SK-N-SH treated with all-trans-retinoic acid at 6 μM for 48 hours (cell line): ENCODE results near the gene MTMR3.

Source experiments
- ATAC-seq: fragments of 200-7000 bp; cut with Tn5 transposase; 3 replicates; pipeline ENCODE4 v1.9.1; 2020; ENCODE audit warnings: mild to moderate bottlenecking, moderate library complexity
- BACH2 ChIP-seq: fragments of 250-450 bp; sonication (Bioruptor Pico); IDR thresholded peaks from 2 replicates; pipeline ENCODE4 v1.9.0; 2021; ENCODE audit warnings: mild to moderate bottlenecking, borderline replicate concordance
- CREB5 ChIP-seq: fragments of 250-450 bp; sonication (Bioruptor Pico); IDR thresholded peaks from 2 replicates; pipeline ENCODE4 v1.5.1; 2020; ENCODE audit warnings: low read depth, mild to moderate bottlenecking, moderate library complexity
- CSDC2 ChIP-seq: fragments of 250-450 bp; sonication (Bioruptor Pico); IDR thresholded peaks from 2 replicates; pipeline ENCODE4 v1.5.0; 2020; ENCODE audit warnings: mild to moderate bottlenecking, moderate library complexity
- ISL1 ChIP-seq: fragments of 250-450 bp; sonication (Bioruptor Pico); IDR thresholded peaks from 2 replicates; pipeline ENCODE4 v2.1.2; 2022; ENCODE audit warnings: mild to moderate bottlenecking, moderate library complexity
- PATZ1 ChIP-seq: fragments of 250-450 bp; sonication (Bioruptor Pico); IDR thresholded peaks from 2 replicates; pipeline ENCODE4 v1.8.0; 2020; ENCODE audit warnings: mild to moderate bottlenecking, moderate library complexity, borderline replicate concordance
- POU6F1 ChIP-seq: fragments of 250-450 bp; sonication (Bioruptor Pico); IDR thresholded peaks from 2 replicates; pipeline ENCODE4 v1.8.0; 2021; ENCODE audit warnings: low read depth, mild to moderate bottlenecking, moderate library complexity, borderline replicate concordance
- PPARA ChIP-seq: fragments of 250-450 bp; sonication (Bioruptor Pico); IDR thresholded peaks from 2 replicates; pipeline ENCODE4 v1.5.0; 2020; ENCODE audit warnings: mild to moderate bottlenecking, borderline replicate concordance
- RARB ChIP-seq: fragments of 250-450 bp; sonication (Bioruptor Pico); IDR thresholded peaks from 2 replicates; pipeline ENCODE4 v1.8.0; 2021; ENCODE audit warnings: mild to moderate bottlenecking, moderate library complexity
- SNAI2 ChIP-seq: fragments of 250-450 bp; sonication (Bioruptor Pico); IDR thresholded peaks from 2 replicates; pipeline ENCODE4 v1.5.0; 2020; ENCODE audit warnings: mild to moderate bottlenecking, moderate library complexity
- TCF4 ChIP-seq: fragments of 250-450 bp; sonication (Bioruptor Pico); IDR thresholded peaks from 2 replicates; pipeline ENCODE4 v1.8.0; 2021; ENCODE audit warnings: mild to moderate bottlenecking, moderate library complexity, borderline replicate concordance
- TOX ChIP-seq: fragments of 250-450 bp; sonication (Bioruptor Pico); IDR thresholded peaks from 2 replicates; pipeline ENCODE4 v1.8.0; 2021; ENCODE audit warnings: mild to moderate bottlenecking, moderate library complexity, borderline replicate concordance
- TSHZ2 ChIP-seq: fragments of 250-450 bp; sonication (Bioruptor Pico); IDR thresholded peaks from 2 replicates; pipeline ENCODE4 v1.5.0; 2020; ENCODE audit warnings: mild to moderate bottlenecking, moderate library complexity
- ZC3H10 ChIP-seq: fragments of 250-450 bp; sonication (Bioruptor Pico); IDR thresholded peaks from 2 replicates; pipeline ENCODE4 v1.5.1; 2021; ENCODE audit warnings: mild to moderate bottlenecking, moderate library complexity
- ZFP30 ChIP-seq: fragments of 450-650 bp; formaldehyde crosslinking; IDR thresholded peaks from 2 replicates; pipeline ENCODE4 v1.5.0; 2022; ENCODE audit warnings: mild to moderate bottlenecking, moderate library complexity
- ZNF565 ChIP-seq: fragments of 450-650 bp; formaldehyde crosslinking; conservative IDR thresholded peaks from 2 replicates; pipeline ENCODE4 v1.5.0; 2020; ENCODE audit warnings: low read depth, mild to moderate bottlenecking, moderate library complexity
- ZNF70 ChIP-seq: fragments of 450-650 bp; formaldehyde crosslinking; IDR thresholded peaks from 2 replicates; pipeline ENCODE4 v1.5.0; 2020; ENCODE audit warnings: mild to moderate bottlenecking, moderate library complexity

Gene MTMR3

GRCh38 chr22:29937940-29938693 lies 55.1 kb downstream of the MTMR3 start:
- no peak for ATAC-seq
- TF ChIP-seq ZC3H10 (CRISPR knock-in tag) = no peak
- TF ChIP-seq TSHZ2 (CRISPR knock-in tag) = no peak
- no peak for TF ChIP-seq POU6F1 (CRISPR knock-in tag)
- no peak for TF ChIP-seq RARB (CRISPR knock-in tag)
- TF ChIP-seq CSDC2 (CRISPR knock-in tag) = no peak

- ATAC-seq = no peak
- no peak for TF ChIP-seq CREB5 (CRISPR knock-in tag)
- TF ChIP-seq TOX = no peak
- TF ChIP-seq PPARA (CRISPR knock-in tag) = no peak
- TF ChIP-seq TCF4 = no peak
- no peak for TF ChIP-seq SNAI2 (CRISPR knock-in tag)
- TF ChIP-seq ZNF70 (CRISPR knock-in tag) = no peak
- no peak for TF ChIP-seq TSHZ2 (CRISPR knock-in tag)
- TF ChIP-seq ZC3H10 (CRISPR knock-in tag) = no peak
- TF ChIP-seq ZFP30 (CRISPR knock-in tag) = no peak
- no peak for TF ChIP-seq ISL1
- TF ChIP-seq PATZ1 = no peak
These were observed 57.6 kb downstream of the MTMR3 start for GRCh38 chr22:29940526-29940925.

GRCh38 chr22:29944339-29944738 lies 61.4 kb downstream of the MTMR3 start:
- TF ChIP-seq ZNF565 (CRISPR knock-in tag) (no peak), ISL1 (peak; percentile 29; the same call in 1 of the 2 replicates)
- peak; percentile 35; the same call in 2 of the 3 replicates for ATAC-seq

GRCh38 chr22:29945435-29945834 lies 62.5 kb downstream of the MTMR3 start:
- no peak for ATAC-seq
- no peak for TF ChIP-seq ZNF565 (CRISPR knock-in tag)
- TF ChIP-seq SNAI2 (CRISPR knock-in tag) = no peak
- TF ChIP-seq BACH2 (CRISPR knock-in tag) = no peak
